ENCODE results near the gene WFIKKN1. TPM values are rescaled to one million over a fixed set of nuclear protein-coding genes. Genes with fewer than 3 reads are reported as not detected.

Gene WFIKKN1
- total and polyA plus RNA-seq, 2 of the 13 experiments (the other 11 are each of a cell fraction or from before 2014, with no cell fraction given), result 1.7 to 4.9 TPM

DNA sequence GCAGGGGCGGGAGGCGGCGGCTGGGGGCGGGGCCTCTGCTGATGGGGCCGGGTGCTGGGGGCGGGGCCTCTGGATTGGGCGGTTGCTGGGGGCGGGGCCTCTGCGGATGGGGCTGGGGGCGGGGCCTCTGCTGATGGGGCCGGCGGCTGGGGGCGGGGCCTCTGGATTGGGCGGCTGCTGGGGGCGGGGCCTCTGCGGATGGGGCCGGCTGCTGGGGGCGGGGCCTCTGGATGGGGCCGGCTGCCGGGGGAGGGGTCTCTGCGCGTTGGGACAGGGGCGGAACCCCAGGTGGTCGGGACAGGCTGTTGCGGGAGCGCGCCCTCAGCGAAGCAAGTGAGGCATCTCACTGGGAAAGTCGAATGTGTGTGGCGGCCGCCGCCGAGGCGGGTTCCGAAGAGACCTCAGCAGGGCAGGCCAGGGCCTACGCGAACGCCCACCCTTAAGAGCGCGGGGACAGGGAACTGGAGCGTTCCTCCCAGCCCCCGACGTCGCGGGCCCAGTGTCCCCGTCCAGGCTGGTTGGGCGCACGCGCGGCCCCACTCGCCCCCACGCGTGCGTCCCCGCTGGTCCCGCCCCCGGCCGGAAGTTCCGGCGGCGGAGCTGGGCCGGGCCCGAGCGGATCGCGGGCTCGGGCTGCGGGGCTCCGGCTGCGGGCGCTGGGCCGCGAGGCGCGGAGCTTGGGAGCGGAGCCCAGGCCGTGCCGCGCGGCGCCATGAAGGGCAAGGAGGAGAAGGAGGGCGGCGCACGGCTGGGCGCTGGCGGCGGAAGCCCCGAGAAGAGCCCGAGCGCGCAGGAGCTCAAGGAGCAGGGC lies 49.2 kb downstream of the WFIKKN1 start, which contains the start of gene STUB1 (continued):
- no peak for TF ChIP-seq CENPT (CRISPR knock-in tag; IDR thresholded peaks at IDR 0.05; ENCODE audit: low read depth)
- peak; percentile 84 for TF ChIP-seq RBFOX2 (IDR thresholded peaks at IDR 0.05; ENCODE audit: low read depth, low read length)
- 0 out of 2 replicates have a peak, but pooled peaks have one; percentile 29 for TF ChIP-seq ZNF264 (CRISPR knock-in tag; IDR thresholded peaks at IDR 0.05)

DNA sequence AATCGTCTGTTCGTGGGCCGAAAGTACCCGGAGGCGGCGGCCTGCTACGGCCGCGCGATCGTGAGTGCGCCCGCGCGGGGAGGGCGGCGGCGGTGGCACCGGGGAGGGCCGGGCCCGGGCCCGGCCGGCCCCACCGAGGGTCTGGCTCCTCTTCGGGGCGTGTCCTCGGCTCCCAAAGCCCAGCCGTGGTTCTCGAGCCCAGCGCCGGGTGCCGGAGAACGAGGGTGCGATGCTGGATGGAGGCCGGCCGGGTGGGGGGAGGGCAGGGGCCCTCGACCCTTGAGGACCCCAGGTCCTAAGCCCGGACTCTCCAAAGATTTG lies 49.8 kb downstream of the WFIKKN1 start:
- Histone ChIP-seq H3K4me3 (replicated peaks in 1 of 3; ENCODE audit: insufficient read depth in 1 of 3, low read depth in 2 of 3, low read length in 3 of 3) (peak overlapping the region; percentile 72 to 88 (median 85)), H3K27me3 (ENCODE audit: control insufficient read depth in 1 of 2, insufficient read depth in 2 of 2, low read length in 2 of 2) (no peaks in the 10 kb centered on the region; a peak in 1 of 5 replicates), H3K4me2 (ENCODE audit: low read depth, low read length) (peak overlapping the region; percentile 80), H4K20me1 (ENCODE audit: insufficient read depth, low read length) (0 out of 2 replicates have a peak, but pooled peaks cover 3% of the 10 kb centered on the region), H3K4me1 (ENCODE audit: insufficient read depth, low read length) (peaks cover 35% of the 10 kb centered on the region), H3K9ac (ENCODE audit: insufficient read depth, low read depth, low read length) (peak overlapping the region; percentile 82), H3K36me3 (replicated peaks in 1 of 2; ENCODE audit: control insufficient read depth in 1 of 2, insufficient read depth in 2 of 2, low read length in 2 of 2) (peaks cover 8 to 17% of the 10 kb centered on the region in 2 experiments; a peak in 4 of 5 replicates), H3K79me2 (ENCODE audit: insufficient read depth, low read length) (peaks cover 16% of the 10 kb centered on the region), H3K9me3 (ENCODE audit: low read length) (no peaks in the 10 kb centered on the region), H3K27ac (ENCODE audit: extremely low read length, insufficient read depth, low read length) (peak overlapping the region; percentile 76), H2AFZ (ENCODE audit: low read length) (no peak overlapping the region)
- CTCF ChIA-PET (ENCODE audit: low intra/inter-chr PET ratio, low total read pairs), result interaction anchor here (0.8 kb wide), 1 partner anchor 13 kb away, joined by 3 read pairs; the partner anchor contains the start of gene RHOT2
- POLR2A ChIA-PET, result interaction anchor here (0.8 to 4.4 kb wide), 9 partner anchors 9 to 44 kb away, joined by 3 to 34 read pairs (median 6); partner anchors contain the start of genes ANTKMT, METRN, METTL26 and RHOT2
- intact Hi-C loops (cut with micrococcal nuclease; ENCODE audit: unreplicated experiment) (no loop called here), in situ Hi-C loops (cut with HindIII; ENCODE audit: extremely low pct_ligation_motif_present, low pct_unique_long_range_greater_than_20kb) (no loop called here)
- no TSS peak for BruUV-seq (replicated peaks)
- FAIRE-seq (no peak), ATAC-seq (no peak), DNase-seq (ENCODE audit: low spot score) (no peak)
- WGBS (ENCODE audit: low lambda C conversion rate), result no CpG with 5 or more reads among the region's 38 CpGs
- TF ChIP-seq, protein P1, sequence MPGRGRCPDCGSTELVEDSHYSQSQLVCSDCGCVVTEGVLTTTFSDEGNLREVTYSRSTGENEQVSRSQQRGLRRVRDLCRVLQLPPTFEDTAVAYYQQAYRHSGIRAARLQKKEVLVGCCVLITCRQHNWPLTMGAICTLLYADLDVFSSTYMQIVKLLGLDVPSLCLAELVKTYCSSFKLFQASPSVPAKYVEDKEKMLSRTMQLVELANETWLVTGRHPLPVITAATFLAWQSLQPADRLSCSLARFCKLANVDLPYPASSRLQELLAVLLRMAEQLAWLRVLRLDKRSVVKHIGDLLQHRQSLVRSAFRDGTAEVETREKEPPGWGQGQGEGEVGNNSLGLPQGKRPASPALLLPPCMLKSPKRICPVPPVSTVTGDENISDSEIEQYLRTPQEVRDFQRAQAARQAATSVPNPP (CRISPR knock-in tag; IDR thresholded peaks at IDR 0.05), result 0 out of 2 replicates have a peak, but pooled peaks have one; percentile 12
- TF ChIP-seq ZFX (CRISPR knock-in tag; IDR thresholded peaks at IDR 0.05; ENCODE audit: low read depth) (0 out of 2 replicates have a peak, but pooled peaks have one; percentile 4), ZSCAN31 (CRISPR knock-in tag; IDR thresholded peaks at IDR 0.05; ENCODE audit: low read depth) (no peak), DR1 (CRISPR knock-in tag; IDR thresholded peaks at IDR 0.05) (no peak), ZNF670 (CRISPR knock-in tag; IDR thresholded peaks at IDR 0.05; ENCODE audit: borderline replicate concordance) (0 out of 2 replicates have a peak, but pooled peaks have one; percentile 16), REL (CRISPR knock-in tag; conservative IDR thresholded peaks at IDR 0.05) (0 out of 2 replicates have a peak, but pooled peaks have one; percentile 31), EZH2 (conservative IDR thresholded peaks at IDR 0.05; ENCODE audit: low read depth, low read length) (no peak), AGO1 (IDR thresholded peaks at IDR 0.05; ENCODE audit: low read depth, low read length, poor library complexity, severe bottlenecking) (peak; percentile 45), ZSCAN30 (CRISPR knock-in tag; IDR thresholded peaks at IDR 0.05) (no peak), U2AF1 (optimal IDR thresholded peaks at IDR 0.05; ENCODE audit: low read depth, low read length) (no peak), ZMYM4 (CRISPR knock-in tag; IDR thresholded peaks at IDR 0.05) (no peak)
